HFFc6 (cell line): Measurements from ENCODE around the gene PCDHGC5. TPM values are rescaled to one million over a fixed set of nuclear protein-coding genes. Genes with fewer than 3 reads are reported as not detected.

Experiments used
- DNase-seq: peaks from one replicate; pipeline ENCODE4 v3.0.0-alpha.2; 2018
- H3K27ac Mint-ChIP-seq: 2 replicates; pipeline ENCODE4 v1.8.0; 2020; ENCODE audit warnings: mild to moderate bottlenecking, mixed read lengths
- H3K27me3 Mint-ChIP-seq: 2 replicates; pipeline ENCODE4 v1.8.0; 2021; ENCODE audit warnings: mild to moderate bottlenecking, moderate library complexity, mixed read lengths; ENCODE audit not compliant: insufficient read depth
- H3K36me3 Mint-ChIP-seq: 2 replicates; pipeline ENCODE4 v1.8.0; 2021; ENCODE audit warnings: low read depth, mixed read lengths
- H3K4me1 Mint-ChIP-seq: 2 replicates; pipeline ENCODE4 v1.8.0; 2020; ENCODE audit warnings: low read depth, mixed read lengths
- H3K4me3 Mint-ChIP-seq: 2 replicates; pipeline ENCODE4 v1.8.0; 2020; ENCODE audit warnings: mild to moderate bottlenecking, moderate library complexity, mixed read lengths
- H3K9me3 Mint-ChIP-seq: 2 replicates; pipeline ENCODE4 v1.8.0; 2020; ENCODE audit warnings: mild to moderate bottlenecking, mixed read lengths
- CTCF ChIP-seq: fragments of 200-600 bp; sonication (generic); IDR thresholded peaks from 2 replicates; pipeline ENCODE4 v1.5.0; 2021; ENCODE audit warnings: antibody characterized with exemption, mild to moderate bottlenecking
- total RNA-seq, 6 experiments: library from RNA; stranded (reverse); fragmentation: NEBNext Ultra II Directional; extraction: Animal tissue kit (Norgen Biotek cat#: 25700); gene quantifications; 2 replicates in 1 of 6; 3 replicates in 5 of 6; pipeline ENCODE4 v1.2.3, GENCODE V29; 2021

PCDHGC5 gene
- total RNA-seq, 6 experiments from 2014 or later = 2.3 to 5.7 (median 2.7) TPM

GRCh38 chr5:141491323-141492167 lies 2.7 kb downstream of the PCDHGC5 start:
- Mint-ChIP-seq H3K27ac (no peak overlapping the region), H3K4me3 (no peak overlapping the region), H3K9me3 (no peaks in the 10 kb centered on the region), H3K36me3 (peaks cover 21% of the 10 kb centered on the region), H3K4me1 (peaks cover 72% of the 10 kb centered on the region), H3K27me3 (no peaks in the 10 kb centered on the region)
- DNase-seq = no peak
- no peak for TF ChIP-seq CTCF

- H3K4me3 Mint-ChIP-seq = no peak overlapping the region
- no peaks in the 10 kb centered on the region for H3K27me3 Mint-ChIP-seq
- TF ChIP-seq CTCF = no peak
- H3K9me3 Mint-ChIP-seq = no peaks in the 10 kb centered on the region
- no peak overlapping the region for H3K27ac Mint-ChIP-seq
- H3K4me1 Mint-ChIP-seq = peaks cover 66% of the 10 kb centered on the region
- H3K36me3 Mint-ChIP-seq = peaks cover 14% of the 10 kb centered on the region; the same call in 1 of the 2 replicates
- no peak for DNase-seq
These were observed 3.4 kb downstream of the PCDHGC5 start for GRCh38 chr5:141492168-141492885.

- peaks cover 51% of the 10 kb centered on the region for H3K4me1 Mint-ChIP-seq
- TF ChIP-seq CTCF = no peak
- peaks cover 14% of the 10 kb centered on the region for H3K36me3 Mint-ChIP-seq
- H3K27me3 Mint-ChIP-seq = no peaks in the 10 kb centered on the region
- peak; percentile 59 for DNase-seq
- H3K4me3 Mint-ChIP-seq = no peak overlapping the region
- H3K27ac Mint-ChIP-seq = peak overlapping the region; percentile 83; the same call in 1 of the 2 replicates
- no peaks in the 10 kb centered on the region for H3K9me3 Mint-ChIP-seq
These were observed 4.9 kb downstream of the PCDHGC5 start for GRCh38 chr5:141493500-141494422.

- no peaks in the 10 kb centered on the region for H3K9me3 Mint-ChIP-seq
- no peak for DNase-seq
- peak overlapping the region; percentile 83 for H3K27ac Mint-ChIP-seq
- peak overlapping the region; percentile 42; the same call in 1 of the 2 replicates for H3K4me3 Mint-ChIP-seq
- no peak for TF ChIP-seq CTCF
- H3K36me3 Mint-ChIP-seq = peaks cover 14% of the 10 kb centered on the region
- H3K27me3 Mint-ChIP-seq = no peaks in the 10 kb centered on the region
- peaks cover 40% of the 10 kb centered on the region for H3K4me1 Mint-ChIP-seq
These were observed 6.0 kb downstream of the PCDHGC5 start for GRCh38 chr5:141494761-141495452.

- H3K27ac Mint-ChIP-seq = peak overlapping the region; percentile 19
- TF ChIP-seq CTCF = no peak
- peaks cover 35% of the 10 kb centered on the region for H3K4me1 Mint-ChIP-seq
- no peaks in the 10 kb centered on the region for H3K27me3 Mint-ChIP-seq
- H3K9me3 Mint-ChIP-seq = no peaks in the 10 kb centered on the region
- H3K36me3 Mint-ChIP-seq = peaks cover 13% of the 10 kb centered on the region
- no peak for DNase-seq
- peak overlapping the region; percentile 6; the same call in 1 of the 2 replicates for H3K4me3 Mint-ChIP-seq
These were observed 6.6 kb downstream of the PCDHGC5 start for GRCh38 chr5:141495453-141495811.
